DOHH2 (cell line): ENCODE results near the gene MED4.

ENCODE experiments used
- H3F3A ChIP-seq: fragments of 200-600 bp; sonication (generic), shearing (Covaris generic); 2 replicates; pipeline ENCODE4 v1.6.0; 2016; ENCODE audit warnings: antibody characterized with exemption, mild to moderate bottlenecking; ENCODE audit not compliant: control insufficient read depth, insufficient read depth
- H3K27ac ChIP-seq: fragments of 200-600 bp; sonication (generic); 2 replicates; pipeline ENCODE4 v1.5.1; 2014; ENCODE audit warnings: low read depth, mild to moderate bottlenecking, low read length, moderate library complexity
- H3K27me3 ChIP-seq: fragments of 200-600 bp; sonication (generic); 2 replicates; pipeline ENCODE4 v1.6.1; 2014; ENCODE audit warnings: mild to moderate bottlenecking, low read length, mixed read lengths; ENCODE audit not compliant: control insufficient read depth
- H3K36me3 ChIP-seq: fragments of 200-600 bp; sonication (generic); 2 replicates; pipeline ENCODE4 v1.6.1; 2014; ENCODE audit warnings: mild to moderate bottlenecking, low read length, moderate library complexity, mixed read lengths; ENCODE audit not compliant: control insufficient read depth
- H3K4me1 ChIP-seq: fragments of 200-600 bp; sonication (generic); 2 replicates; pipeline ENCODE4 v1.6.1; 2014; ENCODE audit warnings: mild to moderate bottlenecking, low read length, mixed read lengths; ENCODE audit not compliant: control insufficient read depth
- H3K4me2 ChIP-seq: fragments of 200-600 bp; sonication (generic); 2 replicates; pipeline ENCODE4 v1.6.0; 2014; ENCODE audit warnings: mild to moderate bottlenecking, low read length, moderate library complexity
- H3K4me3 ChIP-seq: fragments of 200-600 bp; sonication (generic); 2 replicates; pipeline ENCODE4 v1.5.1; 2014; ENCODE audit warnings: mild to moderate bottlenecking, low read length, mixed read lengths
- H3K79me2 ChIP-seq: fragments of 200-600 bp; sonication (generic); 2 replicates; pipeline ENCODE4 v1.6.1; 2014; ENCODE audit warnings: mild to moderate bottlenecking, low read length, mixed read lengths; ENCODE audit not compliant: control insufficient read depth
- H3K9me2 ChIP-seq: fragments of 200-600 bp; sonication (generic); replicated peaks from 2 replicates; pipeline ENCODE4 v1.6.1; 2014; ENCODE audit warnings: mild to moderate bottlenecking, low read length, mixed read lengths; ENCODE audit not compliant: control insufficient read depth
- H3K9me3 ChIP-seq: fragments of 200-600 bp; sonication (generic); 2 replicates; pipeline ENCODE4 v1.6.1; 2014; ENCODE audit warnings: antibody characterized with exemption, low read length, mixed read lengths; ENCODE audit not compliant: control insufficient read depth, insufficient read depth
- H4K20me1 ChIP-seq: fragments of 200-600 bp; sonication (generic); 2 replicates; pipeline ENCODE4 v1.6.0; 2014; ENCODE audit warnings: low read depth, mild to moderate bottlenecking, antibody characterized with exemption, low read length, moderate library complexity; ENCODE audit not compliant: control insufficient read depth, insufficient read depth
- EZH2phosphoT487 ChIP-seq: fragments of 200-600 bp; sonication (generic); IDR thresholded peaks from 2 replicates; pipeline ENCODE4 v1.6.1; 2017; ENCODE audit warnings: borderline replicate concordance, mild to moderate bottlenecking, antibody characterized with exemption, low read length, moderate library complexity, mixed read lengths
- TF ChIP-seq, protein P1 (sequence below): fragments of 200-600 bp; sonication (generic); IDR thresholded peaks from one replicate; pipeline ENCODE4 v1.5.1; 2014; ENCODE audit warnings: antibody characterized with exemption, mild to moderate bottlenecking, low read depth, low read length; ENCODE audit not compliant: poor library complexity, severe bottlenecking

MED4 gene, protein sequence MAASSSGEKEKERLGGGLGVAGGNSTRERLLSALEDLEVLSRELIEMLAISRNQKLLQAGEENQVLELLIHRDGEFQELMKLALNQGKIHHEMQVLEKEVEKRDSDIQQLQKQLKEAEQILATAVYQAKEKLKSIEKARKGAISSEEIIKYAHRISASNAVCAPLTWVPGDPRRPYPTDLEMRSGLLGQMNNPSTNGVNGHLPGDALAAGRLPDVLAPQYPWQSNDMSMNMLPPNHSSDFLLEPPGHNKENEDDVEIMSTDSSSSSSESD

DNA sequence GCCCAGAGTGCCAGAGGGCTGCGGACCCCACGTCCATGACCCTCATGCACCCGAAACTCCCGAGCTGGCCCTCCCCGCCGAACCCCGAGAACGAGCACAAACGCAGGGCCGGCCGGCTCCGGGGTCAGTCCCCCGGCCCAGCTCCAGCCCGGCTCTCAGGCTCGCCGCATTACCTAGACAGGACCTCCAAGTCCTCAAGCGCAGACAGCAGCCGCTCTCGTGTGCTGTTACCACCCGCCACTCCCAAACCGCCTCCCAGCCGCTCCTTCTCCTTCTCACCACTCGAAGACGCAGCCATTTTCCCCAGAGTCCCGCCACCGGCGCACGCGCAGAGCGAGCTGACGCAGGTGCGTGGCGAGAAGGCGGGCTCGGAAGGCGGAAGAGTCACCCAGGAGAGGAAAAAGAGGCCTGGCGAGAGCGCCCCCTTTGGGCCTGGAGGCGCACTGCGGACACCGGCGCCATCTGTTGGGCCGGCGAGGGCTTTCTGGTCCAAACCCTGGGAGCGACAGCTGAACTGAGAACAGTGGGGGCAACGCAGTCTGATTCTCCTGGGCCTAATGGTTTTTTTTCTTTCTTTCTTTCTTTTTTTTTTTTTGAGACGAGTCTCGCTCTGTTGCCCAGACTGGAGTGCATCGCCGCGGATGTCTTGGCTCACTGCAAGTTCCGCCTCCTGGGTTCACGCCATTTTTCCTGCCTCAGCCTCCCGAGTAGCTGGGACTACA is at the start of gene MED4:
Gene MED4, minus strand, starts transcription at position 324 of the 722 bp plus-strand sequence. Its CDS starts 26 bp downstream, at position 298.
- Histone ChIP-seq H3K9me3 (no peaks in the 10 kb centered on the region), H3K27me3 (no peaks in the 10 kb centered on the region), H3K79me2 (peaks cover 50% of the 10 kb centered on the region), H3K4me3 (peak within 1 kb of the TSS; percentile 91), H3K27ac (no peak within 1 kb of the TSS), H3F3A (no peaks in the 10 kb centered on the region), H3K4me2 (peak within 1 kb of the TSS; percentile 66), H3K9me2 (no peaks in the 10 kb centered on the region), H3K36me3 (peaks cover 16% of the 10 kb centered on the region), H4K20me1 (peaks cover 14% of the 10 kb centered on the region), H3K4me1 (peaks cover 26% of the 10 kb centered on the region)
- no peak for TF ChIP-seq EZH2phosphoT487
- TF ChIP-seq, protein P1, sequence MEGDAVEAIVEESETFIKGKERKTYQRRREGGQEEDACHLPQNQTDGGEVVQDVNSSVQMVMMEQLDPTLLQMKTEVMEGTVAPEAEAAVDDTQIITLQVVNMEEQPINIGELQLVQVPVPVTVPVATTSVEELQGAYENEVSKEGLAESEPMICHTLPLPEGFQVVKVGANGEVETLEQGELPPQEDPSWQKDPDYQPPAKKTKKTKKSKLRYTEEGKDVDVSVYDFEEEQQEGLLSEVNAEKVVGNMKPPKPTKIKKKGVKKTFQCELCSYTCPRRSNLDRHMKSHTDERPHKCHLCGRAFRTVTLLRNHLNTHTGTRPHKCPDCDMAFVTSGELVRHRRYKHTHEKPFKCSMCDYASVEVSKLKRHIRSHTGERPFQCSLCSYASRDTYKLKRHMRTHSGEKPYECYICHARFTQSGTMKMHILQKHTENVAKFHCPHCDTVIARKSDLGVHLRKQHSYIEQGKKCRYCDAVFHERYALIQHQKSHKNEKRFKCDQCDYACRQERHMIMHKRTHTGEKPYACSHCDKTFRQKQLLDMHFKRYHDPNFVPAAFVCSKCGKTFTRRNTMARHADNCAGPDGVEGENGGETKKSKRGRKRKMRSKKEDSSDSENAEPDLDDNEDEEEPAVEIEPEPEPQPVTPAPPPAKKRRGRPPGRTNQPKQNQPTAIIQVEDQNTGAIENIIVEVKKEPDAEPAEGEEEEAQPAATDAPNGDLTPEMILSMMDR: peak; percentile 98

DNA sequence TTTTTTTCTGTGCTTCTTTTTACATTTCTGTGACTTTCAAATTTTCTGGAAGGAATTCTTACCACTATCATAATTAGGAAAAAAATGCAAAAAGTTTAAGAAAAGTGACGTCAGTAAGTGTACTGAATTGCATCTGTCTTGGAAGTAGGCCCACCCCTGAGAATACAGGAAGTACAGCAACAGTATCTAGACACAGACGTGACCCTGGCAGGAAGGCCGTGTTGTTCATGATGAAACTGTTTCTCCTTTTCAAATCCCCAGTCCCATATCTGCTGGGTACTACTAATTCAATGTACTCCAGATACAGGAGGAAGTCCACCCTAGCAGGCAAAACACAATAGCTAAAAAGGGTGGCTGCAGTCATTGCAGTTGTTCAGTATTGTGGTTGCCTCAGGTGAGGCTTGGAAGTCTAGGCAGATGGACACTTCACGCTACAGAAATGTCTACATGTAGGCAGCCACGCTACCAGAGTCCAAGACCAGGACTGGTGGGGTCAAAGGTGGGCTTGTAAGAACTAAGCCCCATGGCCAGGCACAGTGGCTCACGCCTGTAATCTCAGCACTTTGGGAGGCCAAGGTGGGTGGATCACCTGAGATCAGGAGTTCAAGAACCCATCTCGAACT is 49.6 kb upstream of the MED4 start:
- no peaks in the 10 kb centered on the region for H3K79me2 ChIP-seq
- H3K36me3 ChIP-seq: no peaks in the 10 kb centered on the region
- H3K4me2 ChIP-seq: no peak overlapping the region
- no peak overlapping the region for H3K4me3 ChIP-seq
- H3F3A ChIP-seq: no peaks in the 10 kb centered on the region
- H3K4me1 ChIP-seq: peaks cover 6% of the 10 kb centered on the region
- no peak overlapping the region for H3K27ac ChIP-seq
- H3K9me3 ChIP-seq: no peaks in the 10 kb centered on the region
- no peaks in the 10 kb centered on the region for H4K20me1 ChIP-seq
- no peaks in the 10 kb centered on the region for H3K27me3 ChIP-seq
- TF ChIP-seq, protein P1: no peak
- no peak for TF ChIP-seq EZH2phosphoT487
- H3K9me2 ChIP-seq: no peaks in the 10 kb centered on the region

DNA sequence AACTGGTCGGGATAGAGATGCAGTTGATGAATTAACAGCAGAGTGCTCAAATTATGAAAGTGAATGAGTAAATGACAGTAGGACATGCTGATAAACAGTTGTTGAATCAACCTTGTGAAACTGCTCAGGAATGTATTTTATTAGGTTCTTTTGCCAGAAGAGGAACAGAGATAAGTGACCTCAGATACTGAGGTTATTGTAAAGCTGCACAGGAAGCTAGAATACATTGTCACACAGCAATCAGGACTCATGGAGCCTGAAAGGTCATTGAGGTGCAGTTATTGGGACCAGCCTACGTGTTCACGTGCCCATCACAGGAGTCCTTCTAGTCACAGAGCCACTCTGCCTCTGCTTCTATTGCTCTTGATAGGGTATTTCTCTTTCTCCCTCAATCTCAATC is 47.5 kb upstream of the MED4 start:
- no peaks in the 10 kb centered on the region for H3K9me2 ChIP-seq
- TF ChIP-seq EZH2phosphoT487: no peak
- TF ChIP-seq, protein P1: no peak
- no peaks in the 10 kb centered on the region for H3K27me3 ChIP-seq
- H4K20me1 ChIP-seq: no peaks in the 10 kb centered on the region
- H3K4me3 ChIP-seq: no peak overlapping the region
- peaks cover 6% of the 10 kb centered on the region for H3K4me1 ChIP-seq
- H3K4me2 ChIP-seq: no peak overlapping the region
- no peaks in the 10 kb centered on the region for H3K79me2 ChIP-seq
- no peak overlapping the region for H3K27ac ChIP-seq
- no peaks in the 10 kb centered on the region for H3K9me3 ChIP-seq
- H3F3A ChIP-seq: no peaks in the 10 kb centered on the region
- no peaks in the 10 kb centered on the region for H3K36me3 ChIP-seq
